Measurements from ENCODE around the gene RALGPS2.

Gene RALGPS2

DNA sequence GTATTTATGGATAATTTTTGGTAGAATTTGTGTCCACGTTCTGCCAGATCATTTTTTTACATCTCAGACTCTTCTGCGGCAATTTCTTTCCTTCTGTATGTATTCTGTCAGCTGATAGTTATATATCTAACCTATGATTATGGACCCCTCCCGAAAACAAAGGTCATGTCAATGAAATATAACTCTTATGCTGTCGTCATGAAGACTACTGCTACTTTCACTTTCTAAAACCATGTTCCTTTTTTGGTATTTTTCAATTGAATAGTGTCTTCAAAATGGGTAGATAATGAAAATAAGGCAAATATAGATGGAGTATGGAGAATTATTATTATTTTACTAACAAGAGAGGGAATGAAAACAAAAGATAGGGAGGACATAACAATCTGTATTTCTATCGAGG, 142.6 kb downstream of the RALGPS2 start:
- DNase-seq (ENCODE audit: low read depth): no peak

DNA sequence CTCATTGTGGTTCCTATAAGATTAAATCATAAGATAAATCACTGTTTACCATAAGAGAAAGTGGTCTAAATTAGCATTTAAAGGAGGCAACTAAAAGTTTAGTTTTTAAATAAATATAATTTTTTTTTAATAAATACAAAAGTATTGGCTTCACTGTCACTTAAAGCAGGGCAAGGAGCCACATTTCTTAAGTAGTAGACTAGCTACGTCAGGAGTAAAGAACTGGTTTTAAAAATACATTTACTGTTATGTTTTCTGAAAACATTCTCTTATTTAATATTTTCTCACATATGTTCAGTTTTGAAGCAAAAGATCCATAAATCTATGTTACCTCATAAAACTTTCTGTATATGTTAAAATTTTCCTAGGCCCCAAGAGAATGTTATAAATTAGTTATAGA, 143.7 kb downstream of the RALGPS2 start:
- DNase-seq (ENCODE audit: low read depth): no peak

- no peak for DNase-seq (ENCODE audit: low read depth)
These were observed 144.2 kb downstream of the RALGPS2 start for GRCh38 chr1:178869119-178869697.

DNA sequence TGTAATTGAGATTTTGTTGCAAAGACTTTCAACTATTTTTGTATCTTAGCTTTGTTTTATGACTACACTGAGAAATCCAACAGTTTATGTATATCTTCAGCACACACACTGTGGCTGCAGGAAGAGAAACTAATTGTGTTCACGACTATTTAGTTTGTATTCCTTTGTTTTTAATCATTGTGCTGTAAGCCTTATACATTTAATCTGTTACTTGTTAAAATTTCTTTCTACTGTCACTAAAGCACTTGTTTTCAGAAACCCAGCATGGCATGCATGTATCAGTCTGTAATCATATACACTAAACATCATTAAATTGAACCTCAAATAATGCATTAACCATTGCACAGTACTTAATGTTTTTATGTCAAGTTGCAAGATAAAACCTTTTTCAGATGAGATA, 145.2 kb downstream of the RALGPS2 start:
- DNase-seq (ENCODE audit: low read depth): no peak

DNA sequence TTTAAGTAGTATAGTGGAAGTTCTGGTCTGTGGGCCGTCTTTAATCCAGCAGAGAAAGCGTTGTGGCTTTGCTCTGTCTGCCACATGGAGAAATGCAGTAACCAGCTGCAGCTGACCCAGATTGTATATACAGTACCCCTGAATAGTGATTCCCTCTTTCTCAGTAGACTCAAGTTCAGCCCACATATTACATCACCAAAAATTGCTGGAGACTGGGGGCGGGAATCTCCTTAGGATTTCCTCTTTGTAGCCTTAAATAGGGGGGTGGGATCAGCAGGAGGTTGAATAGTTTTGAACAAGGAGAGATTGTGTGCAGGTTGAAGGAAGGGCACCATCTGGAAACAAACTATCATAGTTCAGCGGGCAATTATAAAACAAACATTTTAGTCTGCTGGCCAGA, 145.9 kb downstream of the RALGPS2 start, which contains the start of gene ANGPTL1:
Gene ANGPTL1, minus strand, starts transcription at position 134 of the 400 bp plus-strand sequence. CDS start 5,301 bp downstream, outside the sequence.
- no peak for DNase-seq (ENCODE audit: low read depth)

DNA sequence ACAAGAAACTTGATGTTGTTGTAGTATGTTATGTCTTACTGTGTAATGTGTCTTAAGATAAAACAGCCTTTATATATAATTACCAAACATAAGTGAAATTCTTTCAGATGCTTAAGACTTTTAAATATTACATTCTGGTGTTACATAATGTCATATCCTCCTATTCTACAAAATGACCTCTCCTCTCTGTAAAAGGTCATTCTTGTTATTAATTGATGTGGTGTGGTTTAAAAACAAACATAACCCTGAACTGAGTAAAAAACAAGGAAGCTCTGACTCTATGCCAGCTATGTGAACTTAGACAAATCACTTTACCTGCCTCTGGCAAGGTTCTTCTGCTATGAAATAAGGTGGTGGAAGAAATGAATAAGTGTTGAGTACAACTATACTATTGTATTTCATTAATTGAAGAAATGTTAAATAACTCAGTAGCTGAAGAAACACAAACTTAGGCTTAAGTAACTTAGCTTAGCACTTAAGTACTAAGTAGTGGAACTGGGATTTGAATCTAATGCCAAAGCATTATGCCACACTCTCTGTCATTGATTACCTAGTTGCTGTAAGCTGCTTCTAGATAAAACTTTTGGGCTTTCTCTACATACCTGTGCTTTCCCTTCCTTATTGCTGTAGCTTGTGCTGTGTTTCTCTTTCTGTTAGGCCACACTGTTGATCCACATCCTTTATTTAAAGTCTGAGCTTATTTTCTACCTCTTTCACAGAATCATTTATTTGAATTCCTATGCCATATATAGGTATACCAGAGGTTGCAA, 146.7 kb downstream of the RALGPS2 start:
- DNase-seq (ENCODE audit: low read depth): no peak

DNA sequence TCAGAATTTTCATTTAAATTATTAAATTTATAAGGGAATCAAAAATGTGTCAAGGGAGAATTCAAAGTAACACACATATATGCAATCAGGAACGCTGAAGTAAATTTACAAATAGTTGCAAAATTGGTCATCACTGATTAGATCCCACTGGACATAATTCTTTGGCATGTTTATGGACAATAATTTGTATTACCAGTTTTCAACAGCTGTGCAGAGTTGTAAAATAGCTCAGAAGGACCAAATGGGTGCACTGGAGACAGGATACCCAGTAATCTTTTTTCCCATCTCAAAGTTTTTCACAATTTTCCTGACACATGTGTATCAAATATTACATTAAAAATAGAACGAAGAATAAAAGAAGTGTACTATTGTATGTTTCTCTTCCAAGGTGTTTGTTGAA, 149.9 kb downstream of the RALGPS2 start:
- no peak for DNase-seq (ENCODE audit: low read depth)

DNA sequence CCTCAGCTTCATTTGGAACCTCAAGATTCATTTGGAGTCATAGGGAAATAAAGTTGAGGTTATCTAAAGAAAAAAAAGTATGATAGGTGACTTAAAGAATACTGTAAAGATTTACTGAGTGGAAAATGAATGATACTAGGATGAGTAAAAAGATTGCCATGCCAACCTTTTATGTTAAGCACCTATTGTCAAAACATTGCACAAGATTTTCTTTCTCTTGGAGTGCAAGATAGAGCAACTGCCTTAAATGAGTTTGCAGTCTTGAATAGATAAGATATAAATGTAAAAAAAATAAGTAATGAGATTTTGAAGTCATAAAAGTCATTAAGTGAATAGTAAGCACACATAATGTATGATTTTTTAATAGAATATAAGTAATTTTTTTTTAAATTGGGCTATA, 150.9 kb downstream of the RALGPS2 start:
- DNase-seq (ENCODE audit: low read depth): no peak

- DNase-seq (ENCODE audit: low read depth): no peak
These were observed 152.9 kb downstream of the RALGPS2 start for GRCh38 chr1:178877896-178878295.

DNA sequence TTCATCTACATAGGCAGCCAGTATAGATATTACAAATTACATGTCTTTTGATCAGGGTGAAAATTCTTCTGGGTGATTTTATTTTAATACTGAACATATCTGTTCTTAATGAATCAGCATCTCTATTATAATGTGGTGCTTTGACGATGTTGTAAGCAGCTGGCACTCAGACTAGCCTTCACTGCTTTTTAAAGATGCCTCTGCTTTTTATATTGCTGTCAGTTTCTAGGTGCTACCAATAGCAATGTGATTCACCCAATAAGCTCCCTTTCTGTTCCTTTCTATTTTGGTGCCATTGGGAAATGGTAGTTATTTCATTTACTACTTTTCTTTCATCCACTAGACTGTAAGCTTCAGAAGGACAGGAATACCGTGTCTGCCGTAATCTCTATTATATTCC, 156.9 kb downstream of the RALGPS2 start:
- DNase-seq (ENCODE audit: low read depth): no peak

- no peak for DNase-seq (ENCODE audit: low read depth)
These were observed 160.8 kb downstream of the RALGPS2 start for GRCh38 chr1:178885869-178886268.

- DNase-seq (ENCODE audit: low read depth): no peak
These were observed 161.5 kb downstream of the RALGPS2 start for GRCh38 chr1:178886551-178886950.

GRCh38 chr1:178895928-178896327, 170.9 kb downstream of the RALGPS2 start:
- no peak for DNase-seq (ENCODE audit: low read depth)

DNA sequence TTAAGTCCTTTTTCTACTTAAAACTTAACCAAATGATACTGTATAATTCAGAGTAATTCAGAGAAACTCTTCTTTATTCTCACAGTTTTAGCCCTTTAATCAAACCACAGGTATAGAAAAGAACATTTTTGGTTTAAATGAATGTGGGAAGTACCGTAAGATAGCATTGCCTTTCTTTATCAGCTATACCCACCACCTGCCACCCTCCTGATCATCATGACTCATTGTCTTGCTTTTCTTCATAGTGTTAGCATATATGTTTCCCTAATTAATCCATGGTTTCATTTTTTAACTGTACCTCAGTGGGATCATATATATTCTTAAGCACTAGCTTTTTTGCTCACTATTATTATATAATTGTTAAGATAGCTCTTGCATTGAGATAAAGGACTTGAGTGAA, 173.4 kb downstream of the RALGPS2 start:
- no peak for DNase-seq (ENCODE audit: low read depth)

GRCh38 chr1:178899402-178899801, 174.4 kb downstream of the RALGPS2 start:
- no peak for DNase-seq (ENCODE audit: low read depth)

DNA sequence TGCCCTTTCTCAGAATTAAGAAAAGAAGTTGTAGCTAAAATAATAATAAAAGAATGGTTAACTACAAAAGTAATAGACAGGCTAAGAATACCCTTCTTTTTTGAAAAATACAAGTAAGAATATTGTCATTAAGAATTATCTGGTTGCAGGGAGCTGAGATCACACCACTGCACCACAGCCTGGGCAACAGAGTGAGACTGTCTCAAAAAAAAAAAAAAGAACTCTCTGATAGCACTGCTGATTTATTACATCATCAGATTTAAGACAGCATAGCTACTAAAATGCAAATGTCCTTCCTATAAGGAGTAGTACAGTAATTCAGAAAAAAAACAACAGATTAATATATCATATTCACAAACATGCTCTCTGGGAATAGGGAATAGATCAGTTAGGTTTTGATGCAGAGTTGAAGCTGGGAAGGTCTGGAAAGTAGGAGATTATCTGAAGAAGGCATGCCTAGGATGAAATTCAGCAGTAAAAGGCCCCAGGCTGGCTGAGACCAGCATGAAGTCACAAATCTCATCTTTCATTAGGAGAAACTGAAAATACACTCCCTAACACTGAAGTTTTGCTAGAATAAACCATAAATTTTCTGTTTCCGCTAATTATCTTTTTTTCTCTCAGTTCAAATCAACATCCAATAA, 176.6 kb downstream of the RALGPS2 start:
- DNase-seq (ENCODE audit: low read depth): no peak

- no peak for DNase-seq (ENCODE audit: low read depth)
These were observed 183.3 kb downstream of the RALGPS2 start for GRCh38 chr1:178908358-178908757.

- no peak for DNase-seq (ENCODE audit: low read depth)
These were observed 185.0 kb downstream of the RALGPS2 start for GRCh38 chr1:178910023-178910422.

DNA sequence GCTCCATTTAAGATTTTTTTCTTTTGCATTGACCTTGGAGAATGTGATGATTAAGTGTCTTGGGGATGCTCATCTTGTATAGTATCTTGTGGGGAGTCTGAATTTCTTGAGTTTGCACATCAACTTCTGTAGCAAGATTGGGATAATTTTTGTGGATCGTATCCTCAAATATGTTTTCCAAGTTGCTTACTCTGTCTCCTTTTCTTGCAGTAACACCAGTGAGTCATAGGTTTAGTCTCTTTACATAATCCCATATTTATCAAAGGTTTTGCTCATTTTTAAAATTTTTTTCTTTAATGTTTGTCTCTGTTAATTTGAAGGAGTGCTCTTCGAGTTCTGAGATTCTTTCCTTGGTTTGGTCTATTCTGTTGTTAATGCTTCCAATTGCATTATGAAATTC, 187.6 kb downstream of the RALGPS2 start:
- DNase-seq (ENCODE audit: low read depth): no peak

DNA sequence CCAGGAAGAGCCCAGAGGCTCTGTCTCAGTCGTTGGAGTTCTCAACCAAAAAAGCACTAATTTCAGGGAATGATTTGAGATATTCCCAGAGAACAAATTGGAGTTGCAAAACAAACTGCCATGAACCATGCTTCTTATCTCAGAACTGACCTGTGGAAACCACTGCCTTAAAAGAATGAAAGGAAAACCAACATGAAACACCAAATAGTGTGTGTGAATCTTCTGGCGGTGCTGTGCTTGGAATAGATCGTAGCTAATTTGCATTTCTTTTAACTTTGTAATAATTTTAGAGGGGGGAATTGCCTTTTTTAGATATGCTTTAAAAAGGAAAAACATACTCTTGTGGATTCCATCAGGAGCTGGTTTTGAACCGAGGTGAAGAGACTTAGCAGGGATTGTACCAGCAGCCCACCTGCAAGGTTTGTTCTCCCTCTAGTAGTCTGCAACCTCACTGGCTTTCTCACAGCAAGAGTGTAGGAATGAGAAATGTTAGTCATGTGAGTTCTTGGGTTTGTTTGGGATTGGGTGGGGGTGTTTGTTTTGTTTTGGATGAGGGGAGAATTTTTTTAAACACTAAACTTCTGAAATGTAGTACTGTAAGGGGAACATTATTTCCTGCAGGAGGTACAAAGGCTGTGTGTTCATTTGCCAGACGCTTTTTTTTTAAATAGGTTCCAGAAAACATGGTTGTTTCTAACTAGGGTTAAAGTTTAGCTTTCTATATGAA, 191.6 kb downstream of the RALGPS2 start:
- no peak for DNase-seq (ENCODE audit: low read depth)

- no peak for DNase-seq (ENCODE audit: low read depth)
These were observed 193.3 kb downstream of the RALGPS2 start for GRCh38 chr1:178918308-178918707.

DNA sequence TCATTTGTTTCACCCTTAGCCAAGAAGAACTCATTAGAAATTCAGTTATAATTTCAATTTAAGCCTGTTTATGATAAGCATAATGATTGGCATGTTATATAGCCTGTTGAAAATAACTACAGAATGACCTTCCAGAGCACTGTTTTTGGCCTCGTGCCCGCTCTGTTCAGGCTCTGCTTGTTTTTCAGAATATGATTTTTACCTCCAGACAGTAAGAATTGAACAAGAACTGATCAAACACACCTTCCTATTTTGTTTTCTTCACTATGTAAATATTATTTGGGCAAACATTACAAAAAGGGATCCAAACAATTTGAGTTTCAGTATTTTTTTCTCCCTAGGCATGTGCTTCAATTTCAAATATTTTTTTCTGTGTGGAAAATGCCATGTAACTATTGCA, 193.9 kb downstream of the RALGPS2 start:
- DNase-seq (ENCODE audit: low read depth): no peak

DNA sequence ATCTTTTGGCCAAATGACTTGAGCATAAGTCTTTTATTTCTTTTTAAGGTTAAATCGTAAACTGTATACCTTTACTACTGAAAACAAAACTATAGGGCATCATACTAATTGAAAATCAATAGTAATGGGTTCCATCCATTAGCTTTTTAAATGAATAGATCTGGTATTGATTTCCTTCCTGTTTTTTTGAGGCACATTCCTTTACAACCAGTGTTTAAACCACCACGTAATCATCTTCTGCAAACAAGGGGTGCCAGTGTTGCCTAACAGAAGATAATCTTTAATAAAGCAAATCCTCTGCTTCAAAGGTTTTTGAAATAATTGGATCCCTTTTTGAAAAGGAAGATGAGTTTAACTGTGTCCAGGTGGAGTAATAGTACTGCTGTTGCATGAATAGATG, 194.5 kb downstream of the RALGPS2 start:
- DNase-seq (ENCODE audit: low read depth): no peak
